Endothelial cell of umbilical vein (primary cell): ENCODE measurements around the gene CFAP73. TPM values are rescaled to one million over a fixed set of nuclear protein-coding genes. Genes with fewer than 3 reads are reported as not detected.

Experiments used
- BruUV-seq: library from RNA; stranded (reverse); fragments of 400-500 nt; replicated peaks from 2 replicates; lab custom pipeline; 2021; lab: Mats Ljungman, UMichigan
- CTCF ChIA-PET: fragments of 300-600, 350-600 bp; sonication (Branson Sonifier 250); formaldehyde crosslinking; loops from one replicate; lab custom pipeline; 2021; ENCODE audit warnings: antibody characterized with exemption, inconsistent platforms; lab: Charles Lee
- POLR2A ChIA-PET: fragments of 300-600, 350-600 bp; sonication (Branson Sonifier 250); formaldehyde crosslinking; loops from one replicate; lab custom pipeline; 2021; ENCODE audit warnings: antibody characterized with exemption, inconsistent platforms; lab: Charles Lee
- DNase-seq: peaks from one replicate; pipeline ENCODE4 v3.0.0-alpha.2; 2011; ENCODE audit warnings: low read depth, low spot score
- FAIRE-seq: peaks from 2 replicates; lab custom pipeline; 2011; peaks lifted over from hg19 to GRCh38; lab: Jason Lieb, UNC
- H2AFZ ChIP-seq: 2 replicates; pipeline ENCODE4 v1.6.0; 2012; ENCODE audit warnings: low read depth, low read length, control low read depth, inconsistent platforms
- H3K27ac ChIP-seq: 2 replicates; pipeline ENCODE4 v1.5.1; 2011; ENCODE audit warnings: low read depth, mild to moderate bottlenecking, control low read depth, low read length, moderate library complexity; ENCODE audit not compliant: insufficient read depth
- H3K27me3 ChIP-seq, 2 experiments: 2 replicates each; pipeline versions ENCODE4 v1.6.0 to v1.6.1; 2011; ENCODE audit warnings: low read length in 2 of 2, mixed read lengths in 1 of 2; ENCODE audit not compliant: control insufficient read depth in 2 of 2, insufficient read depth in 2 of 2
- H3K36me3 ChIP-seq, 2 experiments: 2 replicates in 1 of 2; 3 replicates in 1 of 2; pipeline ENCODE4 v1.5.1; 2011; ENCODE audit warnings: low read length in 2 of 2, mild to moderate bottlenecking in 1 of 2, moderate library complexity in 1 of 2; ENCODE audit not compliant: control insufficient read depth in 2 of 2, insufficient read depth in 2 of 2; ENCODE audit errors: extremely low read depth in 1 of 2
- H3K4me1 ChIP-seq: 3 replicates; pipeline ENCODE4 v1.5.1; 2011; ENCODE audit warnings: mild to moderate bottlenecking, low read length; ENCODE audit not compliant: control insufficient read depth, insufficient read depth; ENCODE audit errors: extremely low read depth
- H3K4me2 ChIP-seq: 2 replicates; pipeline ENCODE4 v1.6.1; 2011; ENCODE audit warnings: low read length, control low read depth, mixed read lengths; ENCODE audit not compliant: insufficient read depth
- H3K4me3 ChIP-seq, 3 experiments: fragments of 200-600 bp in 1 of 3; sonication (generic), shearing (Covaris generic) in 1 of 3; replicated peaks in 1 of 3; 2 replicates each; pipeline ENCODE4 v1.5.1; 2011 to 2016; ENCODE audit warnings: control low read depth in 3 of 3, low read length in 3 of 3, mild to moderate bottlenecking in 2 of 3, inconsistent platforms in 1 of 3, low read depth in 1 of 3, moderate library complexity in 1 of 3; ENCODE audit not compliant: insufficient read depth in 1 of 3
- H3K79me2 ChIP-seq: 2 replicates; pipeline ENCODE4 v1.6.0; 2012; ENCODE audit warnings: low read length, inconsistent platforms; ENCODE audit not compliant: control insufficient read depth, insufficient read depth
- H3K9ac ChIP-seq: replicated peaks from 2 replicates; pipeline ENCODE3; 2011; ENCODE audit warnings: low read length, control low read depth; ENCODE audit not compliant: insufficient read depth; ENCODE audit errors: extremely low read depth
- H3K9me1 ChIP-seq: replicated peaks from 3 replicates; pipeline ENCODE4 v1.6.0; 2011; ENCODE audit warnings: mild to moderate bottlenecking, low read length; ENCODE audit not compliant: control insufficient read depth, insufficient read depth; ENCODE audit errors: extremely low read depth
- H3K9me3 ChIP-seq: replicated peaks from 2 replicates; pipeline ENCODE4 v1.5.1; 2012; ENCODE audit warnings: low read length, inconsistent platforms; ENCODE audit not compliant: control insufficient read depth, insufficient read depth
- H4K20me1 ChIP-seq: replicated peaks from 2 replicates; pipeline ENCODE3; 2011; ENCODE audit warnings: mild to moderate bottlenecking, low read length; ENCODE audit not compliant: control insufficient read depth, insufficient read depth; ENCODE audit errors: extremely low read depth
- EZH2 ChIP-seq: IDR thresholded peaks from 2 replicates; pipeline ENCODE4 v1.6.1; 2012; ENCODE audit warnings: borderline replicate concordance, low read depth, mild to moderate bottlenecking, moderate library complexity, low read length, inconsistent platforms; ENCODE audit not compliant: severe bottlenecking
- FOS ChIP-seq: IDR thresholded peaks from 2 replicates; pipeline ENCODE4 v1.6.1; 2011; ENCODE audit warnings: mild to moderate bottlenecking, low read length, moderate library complexity, borderline replicate concordance; ENCODE audit not compliant: insufficient read depth
- GATA2 ChIP-seq: IDR thresholded peaks from 2 replicates; pipeline ENCODE4 v1.7.0; 2011; ENCODE audit warnings: low read depth, mild to moderate bottlenecking, moderate library complexity, mixed read lengths, low read length; ENCODE audit not compliant: insufficient read length, insufficient read depth
- JUN ChIP-seq: IDR thresholded peaks from 2 replicates; pipeline ENCODE4 v1.6.1; 2011; ENCODE audit warnings: borderline replicate concordance, low read depth; ENCODE audit not compliant: insufficient read length, insufficient read depth
- MYC ChIP-seq: IDR thresholded peaks from one replicate; pipeline ENCODE4 v1.6.1; 2011; ENCODE audit warnings: mild to moderate bottlenecking, low read depth, low read length
- POLR2A ChIP-seq: IDR thresholded peaks from 2 replicates; pipeline ENCODE4 v1.6.1; 2012; ENCODE audit warnings: low read depth, mild to moderate bottlenecking, control low read depth, low read length
- POLR2AphosphoS5 ChIP-seq: IDR thresholded peaks from 2 replicates; pipeline ENCODE4 v1.6.1; 2012; ENCODE audit warnings: low read depth, mild to moderate bottlenecking, control low read depth, low read length, moderate library complexity; ENCODE audit not compliant: insufficient read depth
- dilution Hi-C: fragments of 300-500 bp; cut with MboI; formaldehyde crosslinking; loops from one replicate; pipeline ENCODE4 v1.15.0; 2019; ENCODE audit warnings: low sequenced_read_pairs; ENCODE audit not compliant: extremely low pct_ligation_motif_present
- intact Hi-C: fragments of 100-400 bp; cut with micrococcal nuclease; formaldehyde crosslinking; loops from one replicate; pipeline ENCODE4 v1.10.0; 2022
- polyA plus RNA-seq, 4 experiments: library from polyadenylated mRNA; depleted of rRNA in 3 of 4; stranded (reverse) in 3 of 4; unstranded in 1 of 4; fragments of >200 nt; gene quantifications; 2 replicates each; pipeline versions ENCODE4 v1.2.1 to v1.2.3, GENCODE V29; 2011 to 2012; ENCODE audit warnings: missing spikeins in 1 of 4
- total RNA-seq: library from RNA; stranded (reverse); gene quantifications from 2 replicates; pipeline ENCODE4 v1.2.3, GENCODE V29; 2021
- TF ChIP-seq, protein P1 (sequence below), 2 donors: IDR thresholded peaks; 1 replicate in 1 of 2; 2 replicates in 1 of 2; pipeline ENCODE4 v1.5.1; 2011; ENCODE audit warnings: low read length in 2 of 2, mild to moderate bottlenecking in 2 of 2, moderate library complexity in 2 of 2, control low read depth in 1 of 2, inconsistent platforms in 1 of 2, low read depth in 1 of 2; ENCODE audit not compliant: insufficient read depth in 1 of 2; ENCODE audit errors: extremely low read depth in 1 of 2
- TF ChIP-seq, protein P2 (sequence below): IDR thresholded peaks from 2 replicates; pipeline ENCODE4 v1.6.1; 2011; ENCODE audit not compliant: insufficient read depth, insufficient read length

Gene CFAP73
- total and polyA plus RNA-seq, 2 donors (not counting 3 experiments of a cell fraction or from before 2014, with no cell fraction given): not detected

DNA sequence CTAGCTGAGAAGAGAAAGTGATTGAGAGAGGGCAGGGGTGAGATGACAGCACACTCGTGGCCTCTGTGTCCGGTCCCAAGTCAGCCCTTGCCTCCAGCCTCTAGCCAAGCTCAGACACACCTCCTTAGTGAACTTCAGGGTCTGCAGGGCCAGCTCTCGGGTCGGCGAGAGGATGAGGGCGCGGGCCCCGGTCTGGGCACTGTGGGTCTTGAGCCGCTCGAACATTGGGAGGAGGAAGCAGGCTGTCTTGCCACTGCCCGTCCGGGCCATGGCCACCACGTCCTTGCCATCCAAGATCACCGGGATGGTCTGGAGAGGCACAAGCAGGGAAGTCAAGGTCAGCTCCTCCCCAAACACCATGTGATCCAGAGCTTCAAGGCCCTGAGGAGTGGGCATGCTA lies 29.5 kb downstream of the CFAP73 start:
- H3K79me2 ChIP-seq: peaks cover 28% of the 10 kb centered on the region
- DNase-seq: no peak
- H3K4me1 ChIP-seq: peaks cover under 1% of the 10 kb centered on the region
- ChIA-PET POLR2A (no interaction called here), CTCF (no interaction called here)
- intact Hi-C loops (no loop called here), dilution Hi-C loops (no loop called here)
- no TSS peak for BruUV-seq
- TF ChIP-seq POLR2AphosphoS5 (no peak), EZH2 (no peak), MYC (no peak), JUN (no peak), FOS (no peak), GATA2 (no peak), POLR2A (no peak)
- TF ChIP-seq, protein P1, sequence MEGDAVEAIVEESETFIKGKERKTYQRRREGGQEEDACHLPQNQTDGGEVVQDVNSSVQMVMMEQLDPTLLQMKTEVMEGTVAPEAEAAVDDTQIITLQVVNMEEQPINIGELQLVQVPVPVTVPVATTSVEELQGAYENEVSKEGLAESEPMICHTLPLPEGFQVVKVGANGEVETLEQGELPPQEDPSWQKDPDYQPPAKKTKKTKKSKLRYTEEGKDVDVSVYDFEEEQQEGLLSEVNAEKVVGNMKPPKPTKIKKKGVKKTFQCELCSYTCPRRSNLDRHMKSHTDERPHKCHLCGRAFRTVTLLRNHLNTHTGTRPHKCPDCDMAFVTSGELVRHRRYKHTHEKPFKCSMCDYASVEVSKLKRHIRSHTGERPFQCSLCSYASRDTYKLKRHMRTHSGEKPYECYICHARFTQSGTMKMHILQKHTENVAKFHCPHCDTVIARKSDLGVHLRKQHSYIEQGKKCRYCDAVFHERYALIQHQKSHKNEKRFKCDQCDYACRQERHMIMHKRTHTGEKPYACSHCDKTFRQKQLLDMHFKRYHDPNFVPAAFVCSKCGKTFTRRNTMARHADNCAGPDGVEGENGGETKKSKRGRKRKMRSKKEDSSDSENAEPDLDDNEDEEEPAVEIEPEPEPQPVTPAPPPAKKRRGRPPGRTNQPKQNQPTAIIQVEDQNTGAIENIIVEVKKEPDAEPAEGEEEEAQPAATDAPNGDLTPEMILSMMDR (IDR thresholded peaks at IDR 0.05; ENCODE audit: extremely low read depth in 1 of 2, insufficient read depth in 1 of 2, low read depth in 1 of 2, low read length in 2 of 2): no peak
- TF ChIP-seq, protein P2, sequence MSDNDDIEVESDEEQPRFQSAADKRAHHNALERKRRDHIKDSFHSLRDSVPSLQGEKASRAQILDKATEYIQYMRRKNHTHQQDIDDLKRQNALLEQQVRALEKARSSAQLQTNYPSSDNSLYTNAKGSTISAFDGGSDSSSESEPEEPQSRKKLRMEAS: no peak
- no peak overlapping the region for H2AFZ ChIP-seq
- no peaks in the 10 kb centered on the region for H3K9me1 ChIP-seq
- H3K9ac ChIP-seq: no peak overlapping the region
- no peak overlapping the region for H3K4me3 ChIP-seq
- FAIRE-seq: no peak
- no peaks in the 10 kb centered on the region for H3K9me3 ChIP-seq
- H4K20me1 ChIP-seq: no peaks in the 10 kb centered on the region
- H3K27me3 ChIP-seq: no peaks in the 10 kb centered on the region
- H3K4me2 ChIP-seq: no peak overlapping the region
- no peak overlapping the region for H3K27ac ChIP-seq
- H3K36me3 ChIP-seq: peaks cover 10 to 36% of the 10 kb centered on the region in 2 experiments
